GM23338 (cell line): ENCODE results near the gene SLC9C1. TPM values are rescaled to one million over a fixed set of nuclear protein-coding genes. Genes with fewer than 3 reads are reported as not detected.

Source experiments
- ATAC-seq: fragments of 200-7000 bp; cut with Tn5 transposase; 3 replicates; pipeline ENCODE4 v1.9.1; 2020
- DNase-seq: peaks from one replicate; pipeline ENCODE4 v3.0.0-alpha.2; 2015; ENCODE audit warnings: low spot score
- H2AFZ ChIP-seq: fragments of 200-600 bp; sonication (generic); 2 replicates; pipeline ENCODE4 v1.8.0; 2016; ENCODE audit warnings: antibody characterized with exemption, mild to moderate bottlenecking, moderate library complexity
- H3F3A ChIP-seq: fragments of 200-600 bp; sonication (generic); replicated peaks from 2 replicates; pipeline ENCODE4 v1.8.0; 2017; ENCODE audit warnings: antibody characterized with exemption, mixed run types, low read depth
- H3K27ac ChIP-seq: fragments of 200-600 bp; sonication (generic); 2 replicates; pipeline ENCODE4 v1.6.1; 2016; ENCODE audit warnings: low read depth
- H3K27me3 ChIP-seq: fragments of 200-600 bp; sonication (generic); 2 replicates; pipeline ENCODE4 v1.8.0; 2016; ENCODE audit warnings: mild to moderate bottlenecking, mixed run types, moderate library complexity; ENCODE audit not compliant: insufficient read depth
- H3K36me3 ChIP-seq: fragments of 200-600 bp; sonication (generic); 2 replicates; pipeline ENCODE4 v1.8.0; 2016; ENCODE audit warnings: mild to moderate bottlenecking; ENCODE audit not compliant: insufficient read depth
- H3K4me1 ChIP-seq: fragments of 200-600 bp; sonication (generic); 2 replicates; pipeline ENCODE4 v1.8.0; 2016; ENCODE audit warnings: mild to moderate bottlenecking, moderate library complexity; ENCODE audit not compliant: insufficient read depth
- H3K4me2 ChIP-seq: fragments of 200-600 bp; sonication (generic); 2 replicates; pipeline ENCODE4 v1.7.1; 2017; ENCODE audit warnings: mixed run types
- H3K4me3 ChIP-seq: fragments of 200-600 bp; sonication (generic); 2 replicates; pipeline ENCODE4 v1.6.1; 2016; ENCODE audit warnings: mixed run types
- H3K79me2 ChIP-seq: fragments of 200-600 bp; sonication (generic); replicated peaks from 2 replicates; pipeline ENCODE4 v1.8.0; 2017; ENCODE audit warnings: mild to moderate bottlenecking; ENCODE audit not compliant: insufficient read depth
- H3K9me2 ChIP-seq: fragments of 200-600 bp; sonication (generic); 2 replicates; pipeline ENCODE4 v1.8.0; 2017; ENCODE audit not compliant: insufficient read depth
- H4K20me1 ChIP-seq: fragments of 200-600 bp; sonication (generic); replicated peaks from 2 replicates; pipeline ENCODE4 v1.8.0; 2017; ENCODE audit warnings: mild to moderate bottlenecking; ENCODE audit not compliant: insufficient read depth
- H3K27ac Mint-ChIP-seq: 2 replicates; pipeline ENCODE4 v1.8.0; 2020; ENCODE audit warnings: inconsistent platforms, mild to moderate bottlenecking, moderate library complexity, mixed read lengths
- H3K27me3 Mint-ChIP-seq: 3 replicates; pipeline ENCODE4 v1.8.0; 2022; ENCODE audit warnings: low read depth, mild to moderate bottlenecking, moderate library complexity, mixed read lengths, inconsistent platforms; ENCODE audit not compliant: insufficient read depth, poor library complexity
- H3K36me3 Mint-ChIP-seq: 3 replicates; pipeline ENCODE4 v1.8.0; 2021; ENCODE audit warnings: low read depth, mild to moderate bottlenecking, inconsistent platforms, moderate library complexity, mixed read lengths
- H3K4me1 Mint-ChIP-seq: 3 replicates; pipeline ENCODE4 v1.8.0; 2020; ENCODE audit warnings: mild to moderate bottlenecking, inconsistent platforms, mixed read lengths
- H3K4me3 Mint-ChIP-seq: 3 replicates; pipeline ENCODE4 v1.8.0; 2021; ENCODE audit warnings: moderate library complexity, mild to moderate bottlenecking, inconsistent platforms, mixed read lengths
- H3K9me3 Mint-ChIP-seq: 3 replicates; pipeline ENCODE4 v1.8.0; 2020; ENCODE audit warnings: moderate library complexity, mild to moderate bottlenecking, inconsistent platforms, mixed read lengths
- CREB1 ChIP-seq: fragments of 250-450 bp; sonication (Bioruptor Pico); IDR thresholded peaks from 2 replicates; pipeline ENCODE4 v1.5.0; 2020; ENCODE audit warnings: low read depth, mild to moderate bottlenecking, moderate library complexity
- ETS1 ChIP-seq: IDR thresholded peaks from 2 replicates; pipeline ENCODE4 v1.6.1; 2016; ENCODE audit warnings: antibody characterized with exemption
- EZH2 ChIP-seq: fragments of 200-600 bp; sonication (generic); IDR thresholded peaks from one replicate; pipeline ENCODE4 v1.8.0; 2017; ENCODE audit warnings: antibody characterized with exemption, mild to moderate bottlenecking, low read depth; ENCODE audit not compliant: unreplicated experiment
- EZH2phosphoT487 ChIP-seq: fragments of 200-600 bp; sonication (generic); IDR thresholded peaks from one replicate; pipeline ENCODE4 v1.8.1; 2018; ENCODE audit warnings: antibody characterized with exemption; ENCODE audit not compliant: unreplicated experiment
- NANOG ChIP-seq: IDR thresholded peaks from 2 replicates; pipeline ENCODE4 v1.6.1; 2016; ENCODE audit warnings: antibody characterized with exemption, borderline replicate concordance
- POLR2AphosphoS5 ChIP-seq: IDR thresholded peaks from 2 replicates; pipeline ENCODE4 v1.6.1; 2016; ENCODE audit warnings: antibody characterized with exemption, low read depth
- REST ChIP-seq: IDR thresholded peaks from one replicate; pipeline ENCODE4 v1.6.1; 2018; ENCODE audit warnings: antibody characterized with exemption; ENCODE audit not compliant: unreplicated experiment
- ZNF462 ChIP-seq: fragments of 250-450 bp; sonication (Bioruptor Pico); IDR thresholded peaks from 2 replicates; pipeline ENCODE4 v1.5.0; 2020; ENCODE audit warnings: mild to moderate bottlenecking, moderate library complexity
- polyA plus RNA-seq: library from polyadenylated mRNA; unstranded; fragments of >200 nt; fragmentation: Nextera tagmentation; extraction: Ambion mirVana; gene quantifications from 2 replicates; pipeline ENCODE4 v1.2.1, GENCODE V29; 2016
- total RNA-seq: library from RNA; depleted of rRNA; stranded (reverse); fragments of >200 nt; shearing (Covaris generic); gene quantifications from 2 replicates; pipeline ENCODE4 v1.2.3, GENCODE V29; 2014
- TF ChIP-seq, protein P1 (sequence below), 2 experiments: fragments of 200-600 bp in 1 of 2; sonication (generic) in 1 of 2; conservative IDR thresholded peaks; 2 replicates each; pipeline versions ENCODE4 v1.5.1 to v1.6.1; 2016 to 2017; ENCODE audit warnings: antibody characterized with exemption in 2 of 2, low read depth in 2 of 2, mild to moderate bottlenecking in 2 of 2, moderate library complexity in 1 of 2

SLC9C1 gene
- total and polyA plus RNA-seq, 2 experiments from 2014 or later: 0.97 to 1.8 TPM

DNA sequence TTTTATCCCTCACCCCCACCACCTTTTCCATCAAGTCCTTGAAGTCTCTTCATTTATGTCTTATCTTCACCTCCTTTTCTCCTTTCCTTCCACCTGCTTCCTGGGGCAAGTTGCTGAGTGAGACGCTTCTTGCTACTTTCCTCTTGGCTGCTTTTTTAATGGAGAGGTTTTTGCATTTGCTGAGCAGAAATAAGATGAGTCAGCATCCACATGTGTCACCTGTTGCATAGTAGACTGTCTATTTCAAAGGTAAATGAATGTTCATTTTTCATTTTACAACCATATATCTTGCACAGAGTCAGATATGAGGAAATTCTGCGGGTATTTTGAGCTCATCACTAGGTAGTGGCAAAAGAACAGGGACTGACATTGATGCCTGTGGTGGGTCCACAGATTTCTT lies 189.2 kb downstream of the SLC9C1 start (continued):
- no peak for TF ChIP-seq REST
- TF ChIP-seq NANOG: no peak
- no peak for TF ChIP-seq ETS1
- no peak for TF ChIP-seq EZH2phosphoT487
- TF ChIP-seq POLR2AphosphoS5: no peak

GRCh38 chr3:112101916-112102315 lies 192.1 kb downstream of the SLC9C1 start:
- Mint-ChIP-seq H3K27ac (no peak overlapping the region), H3K36me3 (no peaks in the 10 kb centered on the region; the same call in 1 of the 3 replicates), H3K27me3 (peaks cover 1% of the 10 kb centered on the region), H3K4me1 (no peaks in the 10 kb centered on the region), H3K4me3 (no peak overlapping the region), H3K9me3 (no peaks in the 10 kb centered on the region)
- Histone ChIP-seq H4K20me1 (no peaks in the 10 kb centered on the region), H3K4me2 (no peak overlapping the region), H2AFZ (no peak overlapping the region), H3K9me2 (no peaks in the 10 kb centered on the region), H3F3A (no peaks in the 10 kb centered on the region), H3K79me2 (no peaks in the 10 kb centered on the region), H3K4me3 (no peak overlapping the region), H3K36me3 (no peaks in the 10 kb centered on the region; the same call in 1 of the 2 replicates), H3K4me1 (no peaks in the 10 kb centered on the region), H3K27me3 (no peaks in the 10 kb centered on the region), H3K27ac (no peak overlapping the region)
- ATAC-seq (no peak), DNase-seq (no peak)
- TF ChIP-seq ETS1 (no peak), POLR2AphosphoS5 (no peak), EZH2 (no peak), ZNF462 (CRISPR knock-in tag) (no peak), EZH2phosphoT487 (no peak), NANOG (no peak), CREB1 (CRISPR knock-in tag) (no peak)
- TF ChIP-seq, protein P1, sequence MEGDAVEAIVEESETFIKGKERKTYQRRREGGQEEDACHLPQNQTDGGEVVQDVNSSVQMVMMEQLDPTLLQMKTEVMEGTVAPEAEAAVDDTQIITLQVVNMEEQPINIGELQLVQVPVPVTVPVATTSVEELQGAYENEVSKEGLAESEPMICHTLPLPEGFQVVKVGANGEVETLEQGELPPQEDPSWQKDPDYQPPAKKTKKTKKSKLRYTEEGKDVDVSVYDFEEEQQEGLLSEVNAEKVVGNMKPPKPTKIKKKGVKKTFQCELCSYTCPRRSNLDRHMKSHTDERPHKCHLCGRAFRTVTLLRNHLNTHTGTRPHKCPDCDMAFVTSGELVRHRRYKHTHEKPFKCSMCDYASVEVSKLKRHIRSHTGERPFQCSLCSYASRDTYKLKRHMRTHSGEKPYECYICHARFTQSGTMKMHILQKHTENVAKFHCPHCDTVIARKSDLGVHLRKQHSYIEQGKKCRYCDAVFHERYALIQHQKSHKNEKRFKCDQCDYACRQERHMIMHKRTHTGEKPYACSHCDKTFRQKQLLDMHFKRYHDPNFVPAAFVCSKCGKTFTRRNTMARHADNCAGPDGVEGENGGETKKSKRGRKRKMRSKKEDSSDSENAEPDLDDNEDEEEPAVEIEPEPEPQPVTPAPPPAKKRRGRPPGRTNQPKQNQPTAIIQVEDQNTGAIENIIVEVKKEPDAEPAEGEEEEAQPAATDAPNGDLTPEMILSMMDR (conservative IDR thresholded peaks at IDR 0.05; ENCODE audit: low read depth in 2 of 2): no peak
